ENCODE results near the gene SDK1. TPM values are rescaled to one million over a fixed set of nuclear protein-coding genes. Genes with fewer than 3 reads are reported as not detected.

SDK1 gene
- total and polyA plus RNA-seq, 7 donors: 0.31 to 2.4 (median 1.3) TPM

DNA sequence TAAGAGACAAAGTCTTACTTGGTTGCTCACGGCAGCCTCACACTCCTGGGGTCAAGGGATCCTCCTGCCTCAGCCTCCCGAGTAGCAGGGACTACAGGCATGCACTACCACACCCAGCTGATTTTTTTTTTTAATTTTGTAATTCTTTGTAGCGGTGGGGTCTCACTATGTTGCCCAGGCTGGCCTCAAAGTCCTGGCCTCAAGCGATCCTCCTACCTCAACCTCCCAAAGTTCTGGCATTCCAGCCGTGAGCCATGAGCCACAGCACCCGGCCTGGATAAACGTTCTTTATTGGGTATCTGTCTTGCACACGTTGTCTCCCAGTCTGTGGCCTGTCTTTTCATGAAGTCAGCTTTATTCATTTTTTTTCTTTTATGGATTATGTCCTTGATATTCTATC, 744.9 kb downstream of the SDK1 start:
- H3K27ac ChIP-seq: no peak overlapping the region
- no peaks in the 10 kb centered on the region for H3K4me1 ChIP-seq
- H3K27me3 ChIP-seq (ENCODE audit: insufficient read depth in 3 of 3, low read length in 2 of 3): no peaks in the 10 kb centered on the region
- H3K36me3 ChIP-seq (ENCODE audit: insufficient read depth in 1 of 2, low read depth in 1 of 2): no peaks in the 10 kb centered on the region
- DNase-seq (no peak), ATAC-seq (no peak)
- H3K9me3 ChIP-seq: no peaks in the 10 kb centered on the region
- 91 to 93% (median 93%) methylated on average over 8 of the region's 8 CpGs for WGBS, 3 donors
- no peak overlapping the region for H3K4me3 ChIP-seq
- intact Hi-C loops (cut with DNase I): no loop called here
- TF ChIP-seq, protein P1, sequence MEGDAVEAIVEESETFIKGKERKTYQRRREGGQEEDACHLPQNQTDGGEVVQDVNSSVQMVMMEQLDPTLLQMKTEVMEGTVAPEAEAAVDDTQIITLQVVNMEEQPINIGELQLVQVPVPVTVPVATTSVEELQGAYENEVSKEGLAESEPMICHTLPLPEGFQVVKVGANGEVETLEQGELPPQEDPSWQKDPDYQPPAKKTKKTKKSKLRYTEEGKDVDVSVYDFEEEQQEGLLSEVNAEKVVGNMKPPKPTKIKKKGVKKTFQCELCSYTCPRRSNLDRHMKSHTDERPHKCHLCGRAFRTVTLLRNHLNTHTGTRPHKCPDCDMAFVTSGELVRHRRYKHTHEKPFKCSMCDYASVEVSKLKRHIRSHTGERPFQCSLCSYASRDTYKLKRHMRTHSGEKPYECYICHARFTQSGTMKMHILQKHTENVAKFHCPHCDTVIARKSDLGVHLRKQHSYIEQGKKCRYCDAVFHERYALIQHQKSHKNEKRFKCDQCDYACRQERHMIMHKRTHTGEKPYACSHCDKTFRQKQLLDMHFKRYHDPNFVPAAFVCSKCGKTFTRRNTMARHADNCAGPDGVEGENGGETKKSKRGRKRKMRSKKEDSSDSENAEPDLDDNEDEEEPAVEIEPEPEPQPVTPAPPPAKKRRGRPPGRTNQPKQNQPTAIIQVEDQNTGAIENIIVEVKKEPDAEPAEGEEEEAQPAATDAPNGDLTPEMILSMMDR (IDR thresholded peaks at IDR 0.05): no peak

DNA sequence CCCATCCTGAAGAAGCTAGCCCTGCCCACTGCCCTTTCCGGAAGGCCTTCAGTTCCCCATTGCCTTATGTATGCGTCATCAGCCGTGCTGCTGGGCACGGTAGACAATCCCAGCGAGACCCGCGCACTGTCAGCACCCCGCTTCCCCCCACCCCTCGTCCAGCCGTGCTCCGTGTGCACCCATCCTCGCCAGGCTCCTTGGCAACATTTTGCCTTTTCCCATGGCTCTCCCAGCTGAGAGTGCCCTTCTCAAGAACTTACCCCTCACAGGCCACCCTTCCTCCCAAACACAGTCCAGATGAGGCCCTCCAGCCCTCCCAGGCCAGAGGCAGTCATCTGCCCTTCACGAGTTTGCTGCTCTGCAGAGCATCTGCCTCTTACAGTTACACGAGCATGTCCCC, 747.3 kb downstream of the SDK1 start:
- Histone ChIP-seq H3K4me1 (no peaks in the 10 kb centered on the region), H3K27ac (no peak overlapping the region), H3K4me3 (no peak overlapping the region), H3K9me3 (no peaks in the 10 kb centered on the region), H3K27me3 (ENCODE audit: insufficient read depth in 3 of 3, low read length in 2 of 3) (no peaks in the 10 kb centered on the region), H3K36me3 (ENCODE audit: insufficient read depth in 1 of 2, low read depth in 1 of 2) (no peaks in the 10 kb centered on the region)
- TF ChIP-seq, protein P1 (IDR thresholded peaks at IDR 0.05): no peak
- DNase-seq (no peak), ATAC-seq (no peak)
- intact Hi-C loops (cut with DNase I): no loop called here
- 87 to 92% (median 91%) methylated on average over 14 of the region's 14 CpGs for WGBS, 3 donors

DNA sequence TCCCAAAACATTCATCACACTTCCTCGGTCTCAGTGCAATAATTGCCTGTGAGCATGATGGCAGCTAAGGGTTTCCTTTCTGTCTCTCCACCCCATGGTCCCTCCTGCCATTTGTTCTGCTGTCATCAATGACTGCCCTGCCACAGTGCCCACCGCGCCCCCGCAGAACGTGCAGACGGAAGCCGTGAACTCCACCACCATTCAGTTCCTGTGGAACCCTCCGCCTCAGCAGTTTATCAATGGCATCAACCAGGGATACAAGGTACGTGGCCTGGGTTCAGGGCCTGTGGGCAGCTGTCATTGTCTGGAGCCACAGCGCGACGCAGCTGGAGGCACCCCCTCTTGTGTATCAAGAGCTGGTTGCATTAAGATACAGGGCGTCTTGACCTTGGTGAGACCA, 748.1 kb downstream of the SDK1 start:
- ATAC-seq: no peak
- 94 to 97% (median 94%) methylated on average over 13 of the region's 13 CpGs for whole genome bisulfite sequencing, 3 donors

DNA sequence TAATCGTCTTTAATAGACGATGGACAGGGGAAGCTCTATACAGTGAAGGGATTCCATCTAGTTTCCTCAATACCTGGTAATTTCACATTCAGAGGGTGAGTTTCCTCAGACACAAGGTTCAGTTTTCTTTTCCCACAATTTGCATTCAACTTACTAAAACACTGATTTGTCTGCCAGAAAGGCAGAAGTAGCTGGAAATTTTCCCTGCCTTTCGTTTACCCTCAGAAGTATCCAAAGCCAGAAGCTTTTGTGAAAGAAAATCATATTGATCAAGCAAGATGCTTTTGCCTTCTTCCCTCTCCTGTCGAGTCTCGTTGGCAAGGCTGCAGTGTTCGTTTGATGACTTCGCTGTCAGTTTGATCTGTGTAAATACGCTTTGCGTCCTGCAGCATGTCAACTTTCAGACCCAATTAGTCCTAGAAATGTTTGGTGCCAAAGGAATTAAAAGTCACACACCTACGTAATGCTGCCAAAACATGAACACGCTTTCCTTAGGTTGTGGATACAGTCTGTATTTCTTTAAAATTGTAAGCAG, 749.1 kb downstream of the SDK1 start:
- ATAC-seq (no peak), DNase-seq (no peak)
- intact Hi-C loops (cut with DNase I): no loop called here
- Histone ChIP-seq H3K4me3 (no peak overlapping the region), H3K36me3 (ENCODE audit: insufficient read depth in 1 of 2, low read depth in 1 of 2) (no peaks in the 10 kb centered on the region), H3K9me3 (no peaks in the 10 kb centered on the region), H3K27ac (no peak overlapping the region), H3K27me3 (ENCODE audit: insufficient read depth in 3 of 3, low read length in 2 of 3) (no peaks in the 10 kb centered on the region), H3K4me1 (no peaks in the 10 kb centered on the region)
- TF ChIP-seq, protein P1 (IDR thresholded peaks at IDR 0.05): no peak
- WGBS, 3 donors: 74 to 83% (median 79%) methylated on average over 11 of the region's 11 CpGs

More for the DNA sequence above, 748.1 kb downstream of the SDK1 start:
- Histone ChIP-seq H3K36me3 (ENCODE audit: insufficient read depth in 1 of 2, low read depth in 1 of 2) (no peaks in the 10 kb centered on the region), H3K27me3 (ENCODE audit: insufficient read depth in 3 of 3, low read length in 2 of 3) (no peaks in the 10 kb centered on the region), H3K27ac (no peak overlapping the region), H3K9me3 (no peaks in the 10 kb centered on the region), H3K4me1 (no peaks in the 10 kb centered on the region), H3K4me3 (no peak overlapping the region)
- DNase-seq: no peak
- TF ChIP-seq, protein P1 (IDR thresholded peaks at IDR 0.05): no peak
- intact Hi-C loops (cut with DNase I): no loop called here

DNA sequence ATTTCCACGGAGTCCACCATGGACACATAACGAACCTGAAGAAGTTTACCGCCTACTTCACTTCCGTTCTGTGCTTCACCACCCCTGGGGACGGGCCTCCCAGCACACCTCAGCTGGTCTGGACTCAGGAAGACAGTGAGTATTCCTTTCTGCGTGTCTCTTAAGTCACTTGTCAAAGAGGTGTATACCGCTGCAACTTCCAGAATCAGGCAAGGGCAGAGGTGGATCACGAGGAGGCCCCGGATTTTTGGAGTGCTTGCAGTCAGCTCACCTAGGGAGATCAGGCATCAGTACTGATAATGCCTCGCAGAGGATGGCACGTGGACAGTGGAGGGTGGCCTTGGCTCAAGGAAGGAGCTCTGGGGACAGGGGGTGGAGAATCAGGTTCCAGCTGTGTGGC, 750.6 kb downstream of the SDK1 start:
- 71 to 73% (median 72%) methylated on average over 11 of the region's 11 CpGs for WGBS, 3 donors
- no peak for DNase-seq
- Histone ChIP-seq H3K36me3 (ENCODE audit: insufficient read depth in 1 of 2, low read depth in 1 of 2) (no peaks in the 10 kb centered on the region), H3K9me3 (no peaks in the 10 kb centered on the region), H3K4me3 (no peak overlapping the region), H3K27me3 (ENCODE audit: insufficient read depth in 3 of 3, low read length in 2 of 3) (no peaks in the 10 kb centered on the region), H3K4me1 (no peaks in the 10 kb centered on the region), H3K27ac (no peak overlapping the region)
- ATAC-seq: no peak
- TF ChIP-seq, protein P1 (IDR thresholded peaks at IDR 0.05): no peak
- intact Hi-C loops (cut with DNase I): no loop called here

Measured in psoas muscle (tissue), 8 donors.